ENCODE measurements around the gene ATP2B3.

Gene ATP2B3

DNA sequence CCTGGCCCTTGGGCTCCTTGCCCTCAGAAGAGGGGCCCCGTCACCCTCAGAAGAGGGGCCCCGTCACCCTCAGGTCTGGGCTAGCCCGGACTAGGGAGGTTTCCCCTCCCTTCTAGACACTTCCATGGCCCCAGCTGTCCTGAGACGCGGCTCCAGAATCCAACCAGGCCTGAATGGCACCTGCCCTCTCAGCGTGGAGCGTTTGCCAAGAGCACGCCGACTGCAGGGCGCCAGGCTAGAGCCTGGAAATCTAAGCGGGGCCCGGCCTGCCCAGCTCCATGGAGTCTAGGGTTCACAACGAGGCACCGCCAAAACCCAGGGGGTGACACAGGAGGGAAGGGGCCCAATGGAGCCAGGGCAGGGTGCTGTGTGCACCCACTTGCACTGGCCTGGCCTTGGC, 7.8 kb upstream of the ATP2B3 start:
- no peak for TF ChIP-seq GATA3 (IDR thresholded peaks at IDR 0.05; ENCODE audit: low read depth, low read length)
- TF ChIP-seq GATA2 (IDR thresholded peaks at IDR 0.05; ENCODE audit: low read depth, low read length) = no peak

- no peak for TF ChIP-seq GATA3 (IDR thresholded peaks at IDR 0.05; ENCODE audit: low read depth, low read length)
- no peak for TF ChIP-seq GATA2 (IDR thresholded peaks at IDR 0.05; ENCODE audit: low read depth, low read length)
Observed at GRCh38 chrX:153510383-153510782, 7.1 kb upstream of the ATP2B3 start.

DNA sequence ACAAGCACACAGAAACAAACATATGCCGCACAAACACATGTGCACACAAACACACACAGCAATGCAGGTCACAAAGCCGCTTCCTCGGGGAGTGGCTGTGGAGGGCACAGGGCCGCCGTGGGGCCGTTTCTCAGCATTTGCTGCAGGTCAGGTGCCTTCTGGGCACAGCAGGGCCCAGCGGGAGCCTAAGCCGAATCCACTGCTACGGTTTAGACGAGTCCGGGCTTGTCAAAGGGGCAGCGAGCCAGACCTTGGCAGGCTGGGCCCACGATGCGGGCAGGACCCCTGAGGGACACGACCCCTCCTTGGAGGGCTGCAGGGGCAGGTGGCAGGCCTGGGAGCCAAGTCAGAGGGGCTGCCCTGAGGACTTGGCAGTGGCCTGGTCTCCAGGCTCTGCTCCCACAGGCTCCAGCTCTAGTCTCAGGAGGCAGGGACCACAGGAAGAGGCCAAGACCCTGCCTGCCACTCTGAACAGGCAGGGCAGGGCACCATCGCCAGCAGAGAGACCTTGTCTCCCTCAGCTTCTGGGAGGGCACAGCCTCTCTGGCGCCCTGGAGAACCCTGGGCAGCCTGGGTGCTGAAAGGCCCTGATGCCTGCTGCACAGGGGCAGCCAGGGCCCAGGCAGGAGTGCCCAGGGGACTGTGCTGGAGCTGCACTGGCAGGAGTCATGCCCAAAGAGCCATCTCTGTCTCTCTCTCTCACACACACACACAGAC, 5.5 kb upstream of the ATP2B3 start:
- TF ChIP-seq GATA3 (IDR thresholded peaks at IDR 0.05; ENCODE audit: low read depth, low read length) (no peak), GATA2 (IDR thresholded peaks at IDR 0.05; ENCODE audit: low read depth, low read length) (no peak)

DNA sequence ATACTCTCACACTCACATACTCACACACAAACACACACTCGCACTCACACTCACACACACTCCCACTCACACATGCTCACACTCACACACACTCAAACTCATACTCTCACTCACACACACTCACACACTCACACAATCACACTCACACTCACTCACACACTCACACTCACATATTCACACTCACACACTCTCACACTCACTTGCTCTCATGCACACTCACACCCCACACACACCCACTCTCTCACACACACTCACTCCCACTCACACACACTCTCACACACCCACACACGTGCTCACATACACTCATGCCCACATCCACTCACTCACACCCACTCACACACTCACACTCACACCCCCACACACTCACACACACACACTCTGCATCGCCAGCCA, 4.9 kb upstream of the ATP2B3 start:
- no peak for TF ChIP-seq GATA2 (IDR thresholded peaks at IDR 0.05; ENCODE audit: low read depth, low read length)
- TF ChIP-seq GATA3 (IDR thresholded peaks at IDR 0.05; ENCODE audit: low read depth, low read length) = no peak

GRCh38 chrX:153513265-153513664, 4.2 kb upstream of the ATP2B3 start:
- TF ChIP-seq GATA2 (IDR thresholded peaks at IDR 0.05; ENCODE audit: low read depth, low read length) (no peak), GATA3 (IDR thresholded peaks at IDR 0.05; ENCODE audit: low read depth, low read length) (no peak)

DNA sequence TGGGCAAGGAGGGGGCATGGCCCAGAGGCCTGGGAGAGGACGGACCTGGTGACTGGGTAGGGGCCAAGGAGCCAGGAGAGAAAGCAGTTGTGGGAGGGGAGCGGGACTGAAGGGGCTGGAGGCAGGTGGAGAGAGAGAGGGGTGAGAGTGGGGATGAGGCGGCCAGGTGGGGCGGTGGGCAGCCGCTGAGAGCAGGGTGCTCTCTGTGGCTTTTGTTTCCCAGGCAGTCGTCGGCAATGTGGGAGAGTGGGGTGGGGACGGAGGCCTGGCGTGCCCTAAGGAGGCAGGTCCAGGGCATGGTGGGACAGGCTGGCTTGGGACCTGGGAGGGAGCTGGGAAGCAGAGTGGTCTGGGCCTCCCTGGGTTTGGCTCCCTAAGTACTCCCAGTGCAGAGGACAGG, 3.2 kb upstream of the ATP2B3 start:
- no peak for TF ChIP-seq GATA2 (IDR thresholded peaks at IDR 0.05; ENCODE audit: low read depth, low read length)
- TF ChIP-seq GATA3 (IDR thresholded peaks at IDR 0.05; ENCODE audit: low read depth, low read length) = no peak

DNA sequence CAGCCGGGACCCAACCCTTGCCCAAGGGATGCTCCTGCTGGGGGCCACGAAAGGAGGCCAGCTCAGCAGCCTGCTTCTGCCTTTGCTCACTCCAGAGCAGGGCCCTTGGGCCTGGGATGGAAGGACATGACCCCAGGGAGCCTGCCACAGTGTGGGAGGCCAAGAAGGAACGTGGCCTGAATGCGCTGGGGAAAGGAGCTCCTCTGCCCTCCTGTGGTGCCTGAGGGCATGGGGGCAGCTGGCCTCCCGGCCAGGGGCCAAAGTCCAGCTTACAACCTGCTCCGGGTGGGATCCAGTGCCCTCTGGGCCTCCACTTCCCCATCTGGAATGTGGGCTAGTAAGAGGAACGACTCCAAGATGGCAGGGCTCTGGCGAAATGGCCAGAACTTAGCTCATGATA, 2.0 kb upstream of the ATP2B3 start:
- TF ChIP-seq GATA3 (IDR thresholded peaks at IDR 0.05; ENCODE audit: low read depth, low read length) = no peak
- TF ChIP-seq GATA2 (IDR thresholded peaks at IDR 0.05; ENCODE audit: low read depth, low read length) = no peak

- TF ChIP-seq GATA2 (IDR thresholded peaks at IDR 0.05; ENCODE audit: low read depth, low read length) (no peak), GATA3 (IDR thresholded peaks at IDR 0.05; ENCODE audit: low read depth, low read length) (no peak)
Observed at GRCh38 chrX:153516073-153516472, 1.4 kb upstream of the ATP2B3 start.

DNA sequence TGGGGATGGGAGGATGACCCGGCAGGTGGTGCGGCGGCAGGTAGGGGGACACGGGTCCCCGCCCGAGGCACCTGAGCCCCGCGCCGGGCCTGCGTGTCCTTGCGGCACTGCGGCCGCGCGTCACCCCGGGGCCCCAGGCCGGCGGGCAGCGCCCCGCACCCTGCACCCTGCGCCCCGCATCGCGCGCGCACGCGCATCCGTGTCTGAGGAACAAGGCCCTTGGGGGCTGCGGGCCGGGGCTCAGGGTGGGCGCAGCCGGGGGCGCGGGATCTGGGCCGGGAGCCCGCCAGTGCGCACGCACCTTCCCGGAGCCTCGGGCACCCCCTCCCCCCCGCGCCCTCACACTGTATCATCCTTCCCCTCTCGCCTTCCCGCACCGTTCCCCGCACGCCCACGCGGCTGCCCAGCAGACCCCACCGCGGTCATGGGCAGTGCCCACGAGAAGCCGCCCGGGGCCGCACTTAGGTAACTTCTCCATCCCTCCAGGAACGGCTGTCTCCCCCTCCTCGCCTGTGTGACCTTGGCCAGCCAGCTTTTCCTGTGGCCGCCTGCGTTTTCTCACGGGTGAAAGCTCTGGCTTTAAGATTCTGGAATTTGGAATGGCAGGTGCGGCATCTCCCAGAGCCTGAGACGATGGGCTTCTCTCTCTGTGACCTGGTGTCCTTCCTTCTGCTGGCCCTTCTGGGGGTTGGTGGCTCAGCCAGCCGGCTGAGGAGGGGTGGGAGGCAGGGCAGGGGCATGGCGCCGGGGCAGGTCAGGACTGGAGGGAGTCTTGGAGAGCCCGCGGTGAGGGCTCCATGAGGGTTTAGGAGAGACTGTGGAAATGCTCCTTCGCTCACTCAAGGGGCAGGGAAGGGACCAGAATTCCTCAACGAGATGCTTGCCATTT, 748 bp downstream of the ATP2B3 start:
- TF ChIP-seq GATA2 (IDR thresholded peaks at IDR 0.05; ENCODE audit: low read depth, low read length) (no peak), GATA3 (IDR thresholded peaks at IDR 0.05; ENCODE audit: low read depth, low read length) (no peak)

DNA sequence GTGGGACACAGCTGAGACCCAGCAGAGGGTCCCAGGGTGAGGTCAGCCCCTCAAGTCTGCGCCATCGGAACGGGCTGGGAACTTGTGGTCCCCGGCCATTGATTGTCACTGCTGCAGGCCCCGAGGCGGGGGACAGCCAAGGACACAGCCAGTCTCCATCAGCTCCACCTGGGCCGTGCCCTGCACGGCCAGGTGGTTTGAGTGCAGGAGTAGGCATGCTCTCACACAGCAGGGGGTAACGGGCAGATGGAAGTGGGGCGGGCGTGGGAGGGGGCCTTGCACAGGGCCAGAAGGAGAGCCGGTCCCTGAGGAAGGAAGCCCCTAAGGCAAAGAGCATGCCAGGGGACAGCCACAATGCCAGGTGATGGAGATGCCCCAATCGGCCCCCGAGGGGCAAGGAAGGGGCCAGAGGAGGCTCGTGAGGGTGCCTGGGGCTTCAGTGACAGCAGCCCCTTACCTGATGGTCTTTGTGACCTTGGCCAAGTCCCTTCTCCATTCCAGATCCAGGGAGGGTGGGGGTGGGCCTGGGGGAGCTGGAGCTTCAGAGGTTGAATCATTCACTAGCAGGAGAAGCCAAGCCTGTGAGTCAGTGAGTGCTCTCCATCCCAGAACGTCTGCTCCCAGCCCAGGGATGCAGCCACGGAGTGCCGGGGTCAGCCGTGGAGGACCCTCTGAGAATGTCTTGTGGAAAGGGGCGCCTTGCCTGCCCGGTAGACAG, 2.3 kb downstream of the ATP2B3 start:
- TF ChIP-seq GATA2 (IDR thresholded peaks at IDR 0.05; ENCODE audit: low read depth, low read length) (no peak), GATA3 (IDR thresholded peaks at IDR 0.05; ENCODE audit: low read depth, low read length) (no peak)

DNA sequence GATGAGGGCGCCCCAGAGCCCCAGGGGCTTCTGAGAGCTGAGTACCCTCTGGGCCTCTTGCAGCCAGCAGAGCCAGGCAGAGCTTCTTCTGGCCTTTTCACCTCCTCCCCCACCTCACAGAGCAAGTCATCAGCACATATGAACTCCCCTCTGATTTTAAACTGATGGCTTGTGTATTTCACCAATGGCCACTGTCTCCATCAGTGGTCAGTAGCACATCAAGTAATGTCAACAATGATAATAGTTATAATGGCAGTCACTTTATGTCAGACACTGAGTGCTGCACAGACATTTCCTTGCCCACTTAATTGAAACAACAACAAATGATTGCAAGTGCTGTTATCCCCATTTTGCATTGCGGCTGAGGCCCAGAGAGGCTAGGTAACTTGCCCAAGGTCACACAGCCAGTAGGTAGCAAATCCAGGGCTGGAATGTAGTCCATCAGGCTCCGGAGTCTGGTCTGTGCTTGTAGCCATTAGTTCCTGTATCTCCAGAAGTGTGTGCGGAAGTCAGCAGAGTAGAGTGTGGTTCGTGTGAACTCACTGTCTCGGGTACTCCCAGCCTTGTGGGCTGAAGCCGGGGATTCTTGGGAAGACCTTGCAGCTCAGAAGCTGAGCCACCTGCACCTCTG, 3.0 kb downstream of the ATP2B3 start:
- TF ChIP-seq GATA2 (IDR thresholded peaks at IDR 0.05; ENCODE audit: low read depth, low read length) (no peak), GATA3 (IDR thresholded peaks at IDR 0.05; ENCODE audit: low read depth, low read length) (no peak)

DNA sequence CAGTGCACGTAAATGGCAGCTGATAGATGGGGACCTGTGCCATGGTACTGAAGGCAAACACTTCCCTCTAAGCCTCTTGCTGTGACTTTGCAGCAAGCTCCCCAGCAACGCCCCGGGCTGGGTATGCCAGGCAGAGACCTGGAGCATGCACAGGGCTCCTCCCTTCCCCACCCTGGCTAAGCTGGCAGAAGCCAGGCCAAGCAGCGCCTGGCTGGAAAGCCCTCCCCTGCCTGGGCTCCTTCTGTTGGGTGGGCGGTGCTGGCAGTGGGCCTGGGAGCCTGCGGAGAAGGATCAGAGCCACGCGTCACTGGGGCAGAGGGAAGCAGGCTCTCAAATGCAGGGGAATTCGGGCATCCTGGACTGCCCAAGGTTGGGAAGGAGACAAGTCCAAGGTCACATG, 3.6 kb downstream of the ATP2B3 start:
- TF ChIP-seq GATA2 (IDR thresholded peaks at IDR 0.05; ENCODE audit: low read depth, low read length) (no peak), GATA3 (IDR thresholded peaks at IDR 0.05; ENCODE audit: low read depth, low read length) (no peak)

DNA sequence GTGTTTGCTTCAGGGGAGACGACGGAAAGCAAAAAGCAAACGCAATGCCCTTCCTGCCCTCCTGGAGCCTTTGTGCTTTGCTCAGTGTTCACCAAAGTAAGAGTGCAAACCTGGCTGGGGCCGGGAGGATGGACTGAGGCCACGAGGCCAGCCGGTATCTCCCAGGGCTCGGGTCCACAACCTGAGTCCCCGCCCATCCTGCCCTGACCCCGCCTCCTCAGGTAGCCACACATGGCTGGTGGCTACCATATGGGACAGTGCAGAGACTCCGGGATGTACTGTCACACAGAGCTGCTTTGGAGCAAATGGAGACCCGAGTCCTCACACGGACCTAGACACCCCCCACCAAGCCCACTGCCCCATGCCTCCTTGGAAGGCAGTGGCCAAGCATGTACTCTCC, 4.8 kb downstream of the ATP2B3 start:
- TF ChIP-seq GATA3 (IDR thresholded peaks at IDR 0.05; ENCODE audit: low read depth, low read length) = no peak
- no peak for TF ChIP-seq GATA2 (IDR thresholded peaks at IDR 0.05; ENCODE audit: low read depth, low read length)

DNA sequence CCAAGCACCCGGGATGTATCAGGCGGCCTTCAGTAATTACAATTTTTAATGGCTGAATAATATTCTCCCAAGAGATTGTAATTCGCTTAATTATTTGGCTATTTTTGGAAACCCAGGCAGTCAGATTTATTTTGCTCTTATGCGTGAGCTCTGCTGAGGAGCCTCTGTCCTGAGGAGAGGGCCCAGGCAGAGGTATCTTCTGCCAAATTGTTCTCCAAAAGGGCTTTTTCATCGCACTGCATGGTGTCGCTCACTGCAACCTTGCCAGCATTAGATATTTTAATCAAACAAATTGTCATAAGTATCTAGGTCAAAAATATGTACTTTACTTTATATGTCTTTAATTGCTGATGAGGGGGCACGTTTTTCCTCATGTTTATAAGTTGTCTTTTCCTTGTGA, 5.8 kb downstream of the ATP2B3 start:
- no peak for TF ChIP-seq GATA3 (IDR thresholded peaks at IDR 0.05; ENCODE audit: low read depth, low read length)
- TF ChIP-seq GATA2 (IDR thresholded peaks at IDR 0.05; ENCODE audit: low read depth, low read length) = no peak
